HEK293T (cell line): Measurements from ENCODE around the gene NME5.

ENCODE experiments used
- ARNT ChIP-seq: fragments of 450-650 bp; IDR thresholded peaks from 2 replicates; pipeline ENCODE4 v1.6.1; 2017; ENCODE audit warnings: mild to moderate bottlenecking
- BHLHE40 ChIP-seq: fragments of 450-650 bp; IDR thresholded peaks from 2 replicates; pipeline ENCODE4 v1.6.1; 2016; ENCODE audit warnings: mild to moderate bottlenecking, moderate library complexity, borderline replicate concordance
- ELF4 ChIP-seq: fragments of 450-650 bp; IDR thresholded peaks from 2 replicates; pipeline ENCODE4 v1.6.1; 2017; ENCODE audit warnings: antibody characterized with exemption
- FOXA1 ChIP-seq: fragments of 450-650 bp; IDR thresholded peaks from 2 replicates; pipeline ENCODE4 v1.6.1; 2016; ENCODE audit warnings: mild to moderate bottlenecking
- FOXM1 ChIP-seq: fragments of 450-650 bp; IDR thresholded peaks from 2 replicates; pipeline ENCODE4 v1.6.1; 2017; ENCODE audit warnings: mild to moderate bottlenecking, borderline replicate concordance
- HDGF ChIP-seq: fragments of 450-650 bp; IDR thresholded peaks from 2 replicates; pipeline ENCODE4 v1.6.1; 2017; ENCODE audit warnings: antibody characterized with exemption, borderline replicate concordance
- L3MBTL2 ChIP-seq: fragments of 450-650 bp; conservative IDR thresholded peaks from 2 replicates; pipeline ENCODE4 v1.6.1; 2016; ENCODE audit warnings: mild to moderate bottlenecking
- SP1 ChIP-seq: fragments of 450-650 bp; IDR thresholded peaks from 2 replicates; pipeline ENCODE4 v1.6.1; 2017
- SUZ12 ChIP-seq: fragments of 450-650 bp; IDR thresholded peaks from 2 replicates; pipeline ENCODE4 v1.6.1; 2016; ENCODE audit warnings: mild to moderate bottlenecking
- TARDBP ChIP-seq: fragments of 450-650 bp; IDR thresholded peaks from 2 replicates; pipeline ENCODE4 v1.6.1; 2016
- ZNF384 ChIP-seq: fragments of 450-650 bp; IDR thresholded peaks from 2 replicates; pipeline ENCODE4 v1.6.1; 2016
- TF ChIP-seq, protein P1 (sequence below): fragments of 450-650 bp; IDR thresholded peaks from 2 replicates; pipeline ENCODE4 v1.6.1; 2016

DNA sequence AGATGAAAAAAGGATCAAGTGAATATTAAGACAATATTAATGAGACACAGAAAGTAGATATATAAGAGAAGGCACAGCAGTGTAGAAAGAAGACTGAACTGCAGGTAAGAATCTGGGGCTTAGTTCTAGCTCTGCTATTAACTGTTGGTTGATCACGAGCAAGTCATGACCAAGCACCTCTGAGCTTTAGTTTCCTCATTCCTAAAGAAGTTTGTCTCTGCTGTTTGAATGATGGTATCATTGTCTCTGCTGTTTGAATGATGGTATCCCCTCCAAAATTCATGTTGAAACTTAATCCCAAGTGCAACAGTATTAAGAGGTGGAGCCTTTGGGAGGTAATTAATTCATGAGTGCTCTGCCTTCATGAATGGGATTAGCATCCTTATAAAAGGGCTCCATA is 2.5 kb upstream of the NME5 start:
- TF ChIP-seq ARNT (no peak), FOXM1 (no peak), SUZ12 (no peak), FOXA1 (no peak), TARDBP (no peak), BHLHE40 (no peak), L3MBTL2 (no peak), SP1 (no peak), ZNF384 (no peak), ELF4 (no peak), HDGF (no peak)
- TF ChIP-seq, protein P1, sequence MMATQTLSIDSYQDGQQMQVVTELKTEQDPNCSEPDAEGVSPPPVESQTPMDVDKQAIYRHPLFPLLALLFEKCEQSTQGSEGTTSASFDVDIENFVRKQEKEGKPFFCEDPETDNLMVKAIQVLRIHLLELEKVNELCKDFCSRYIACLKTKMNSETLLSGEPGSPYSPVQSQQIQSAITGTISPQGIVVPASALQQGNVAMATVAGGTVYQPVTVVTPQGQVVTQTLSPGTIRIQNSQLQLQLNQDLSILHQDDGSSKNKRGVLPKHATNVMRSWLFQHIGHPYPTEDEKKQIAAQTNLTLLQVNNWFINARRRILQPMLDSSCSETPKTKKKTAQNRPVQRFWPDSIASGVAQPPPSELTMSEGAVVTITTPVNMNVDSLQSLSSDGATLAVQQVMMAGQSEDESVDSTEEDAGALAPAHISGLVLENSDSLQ: no peak
